Fibroblast of villous mesenchyme (primary cell): ENCODE data around the gene TM9SF4. TPM values are rescaled to one million over a fixed set of nuclear protein-coding genes. Genes with fewer than 3 reads are reported as not detected.
"Not testable (repeated sequence)": the region's sequence is repeated elsewhere in the genome, so short reads cannot be mapped to it uniquely, and the experiment has no call there.

Experiments
- DNase-seq: peaks from one replicate; pipeline ENCODE4 v3.0.0-alpha.2; 2010; ENCODE audit warnings: low read depth
- H3K4me3 ChIP-seq: 2 replicates; pipeline ENCODE4 v1.5.1; 2011; ENCODE audit warnings: low read depth, mild to moderate bottlenecking, low read length
- CTCF ChIP-seq: IDR thresholded peaks from 2 replicates; pipeline ENCODE4 v1.5.1; 2012; ENCODE audit warnings: low read depth, mild to moderate bottlenecking, low read length; ENCODE audit not compliant: insufficient read depth
- total RNA-seq: library from RNA; depleted of rRNA; stranded (reverse); fragments of >200 nt; gene quantifications from 2 replicates; pipeline ENCODE4 v1.2.3, GENCODE V29; 2012

The TM9SF4 gene
- total RNA-seq, 1 donor: 58.7 TPM

DNA sequence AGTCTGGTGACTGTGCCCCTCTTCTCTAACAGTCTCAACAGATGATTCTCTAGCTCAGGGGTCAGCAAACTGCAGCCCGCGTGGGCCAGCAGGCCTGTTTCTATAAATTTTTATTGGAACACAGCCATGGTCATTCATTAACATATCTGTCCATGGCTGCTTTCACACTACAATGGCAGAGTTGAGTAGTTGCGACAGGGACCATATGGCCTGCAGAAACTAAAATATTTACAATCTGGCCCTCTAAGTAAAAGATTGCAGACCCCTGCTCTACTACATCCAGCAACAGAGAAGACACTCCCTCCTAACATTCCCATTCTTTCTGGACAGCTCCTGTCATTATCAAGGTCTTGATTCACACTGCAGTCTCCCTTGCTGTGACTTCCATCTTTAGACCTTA, 52.8 kb downstream of the TM9SF4 start:
- no peak overlapping the region for H3K4me3 ChIP-seq
- no peak for TF ChIP-seq CTCF
- DNase-seq: no peak

DNA sequence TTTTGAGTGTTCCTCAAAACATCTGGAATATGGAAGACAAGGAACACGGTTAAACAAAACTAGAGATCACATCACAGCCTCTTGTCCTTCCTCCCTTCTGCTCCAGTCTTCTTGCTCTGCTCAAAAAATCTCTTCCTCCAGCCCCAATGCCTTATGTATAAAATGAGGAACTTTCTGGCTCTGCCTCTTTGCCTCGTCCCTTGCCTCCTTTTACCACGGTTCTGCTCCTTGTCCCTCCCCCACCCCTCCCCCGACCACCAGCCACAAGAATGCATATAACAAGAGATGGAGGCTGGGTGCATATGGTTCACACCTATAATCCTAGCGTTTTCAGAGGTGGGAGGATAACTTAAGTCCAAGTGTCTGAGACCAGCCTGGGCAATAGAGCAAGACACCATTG, 54.4 kb downstream of the TM9SF4 start:
- DNase-seq: no peak

DNA sequence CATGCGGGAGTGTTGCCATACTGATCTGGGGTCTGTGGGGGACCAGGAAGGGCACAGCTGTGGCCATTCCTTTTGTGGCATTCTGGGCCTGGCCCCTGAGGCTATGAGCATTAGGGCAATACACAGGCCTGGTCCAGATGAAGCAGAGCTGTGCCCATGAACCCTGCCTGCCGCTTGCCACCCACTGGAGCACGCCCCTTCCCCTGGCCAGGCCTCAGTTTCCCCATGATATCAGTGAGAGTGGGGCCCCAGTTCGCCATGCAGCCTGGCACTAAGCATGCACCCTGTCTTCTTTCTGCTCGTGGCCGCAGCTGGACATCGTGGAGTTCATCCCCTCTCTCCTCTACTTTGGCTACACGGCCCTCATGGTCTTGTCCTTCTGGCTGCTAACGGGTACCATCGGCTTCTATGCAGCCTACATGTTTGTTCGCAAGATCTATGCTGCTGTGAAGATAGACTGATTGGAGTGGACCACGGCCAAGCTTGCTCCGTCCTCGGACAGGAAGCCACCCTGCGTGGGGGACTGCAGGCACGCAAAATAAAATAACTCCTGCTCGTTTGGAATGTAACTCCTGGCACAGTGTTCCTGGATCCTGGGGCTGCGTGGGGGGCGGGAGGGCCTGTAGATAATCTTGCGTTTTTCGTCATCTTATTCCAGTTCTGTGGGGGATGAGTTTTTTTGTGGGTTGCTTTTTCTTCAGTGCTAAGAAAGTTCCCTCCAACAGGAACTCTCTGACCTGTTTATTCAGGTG, 55.6 kb downstream of the TM9SF4 start:
- no peak for TF ChIP-seq CTCF
- H3K4me3 ChIP-seq: no peak overlapping the region
- DNase-seq: peak; percentile 57

More for the DNA sequence above, 54.4 kb downstream of the TM9SF4 start:
- no peak for TF ChIP-seq CTCF
- H3K4me3 ChIP-seq: no peak overlapping the region

GRCh38 chr20:32165836-32166545, 56.5 kb downstream of the TM9SF4 start:
- no peak for TF ChIP-seq CTCF
- DNase-seq: no peak

GRCh38 chr20:32167552-32167951, 58.0 kb downstream of the TM9SF4 start:
- TF ChIP-seq CTCF: no peak
- DNase-seq: no peak
- no peak overlapping the region for H3K4me3 ChIP-seq

More at GRCh38 chr20:32165836-32166545, 56.5 kb downstream of the TM9SF4 start:
- no peak overlapping the region for H3K4me3 ChIP-seq

- peak; percentile 63 for DNase-seq
- TF ChIP-seq CTCF: no peak
- H3K4me3 ChIP-seq: no peak overlapping the region
These were observed 58.8 kb downstream of the TM9SF4 start for GRCh38 chr20:32168184-32168910.

DNA sequence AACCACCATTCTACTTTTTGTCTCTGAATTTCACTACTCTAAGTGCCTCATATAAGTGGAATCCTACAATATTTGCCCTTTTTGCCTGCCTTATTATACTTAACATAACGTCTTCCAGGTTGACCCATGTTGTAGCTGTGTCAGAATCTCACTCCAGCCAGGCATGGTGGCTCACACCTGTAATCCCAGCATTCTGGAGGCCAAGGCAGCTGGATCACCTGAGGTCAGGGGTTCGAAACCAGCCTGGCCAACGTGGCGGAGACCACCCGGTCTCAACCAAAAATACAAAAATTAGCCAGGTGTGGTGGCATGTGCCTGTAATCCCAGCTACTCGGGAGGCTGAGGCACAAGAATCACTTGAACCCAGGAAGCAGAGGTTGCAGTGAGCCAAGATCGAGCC, 68.2 kb downstream of the TM9SF4 start:
- not testable (repeated sequence) for DNase-seq, H3K4me3 ChIP-seq
